ENCODE results near the gene DAGLA.

- TF ChIP-seq ZNF274 (IDR thresholded peaks at IDR 0.05; ENCODE audit: low read depth, low read length), result no peak
- no peak for TF ChIP-seq YY1 (IDR thresholded peaks at IDR 0.05; ENCODE audit: insufficient read depth, insufficient read length)
Measured at GRCh38 chr11:61728066-61728939, 48.1 kb downstream of the DAGLA start.

Data from NT2/D1 (cell line).